ENCODE data around the gene COL4A6. TPM values are rescaled to one million over a fixed set of nuclear protein-coding genes. Genes with fewer than 3 reads are reported as not detected.

Gene COL4A6
- total and polyA plus RNA-seq, 10 of the 15 experiments (the other 5 are each of a cell fraction or from before 2014, with no cell fraction given) = 0.02 to 0.56 (median 0.05) TPM; not detected in 3

DNA sequence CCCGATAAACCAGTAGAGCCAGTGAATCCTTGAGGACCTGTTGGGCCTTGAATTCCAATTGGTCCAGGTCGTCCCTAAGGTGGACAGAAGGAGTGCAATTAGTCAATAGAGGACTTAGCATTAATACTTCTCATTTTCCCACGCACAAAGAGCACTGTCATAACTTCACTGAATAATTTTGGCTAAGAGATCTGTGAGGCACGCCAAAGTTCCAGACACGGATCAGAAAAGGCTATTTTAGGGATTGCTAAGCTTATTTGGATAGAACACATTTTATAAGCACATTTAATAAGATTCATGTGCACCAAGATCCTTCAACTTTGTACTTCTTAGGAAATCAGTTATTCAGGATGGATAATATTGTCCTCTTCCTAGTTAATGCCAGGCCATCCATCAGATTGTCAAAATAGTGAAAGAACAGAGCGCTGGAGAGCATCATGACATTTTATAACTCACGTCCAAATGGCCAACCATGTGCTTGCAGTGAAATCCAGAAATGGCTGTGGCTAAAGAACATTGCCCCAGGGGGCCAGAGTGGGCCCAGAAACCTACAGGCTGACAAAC is 216.8 kb downstream of the COL4A6 start:
- FAIRE-seq = no peak
- Histone ChIP-seq H3K27ac (ENCODE audit: control insufficient read depth, insufficient read depth) (no peak overlapping the region), H3K4me1 (ENCODE audit: control insufficient read depth, insufficient read depth, low read length) (no peaks in the 10 kb centered on the region), H4K20me1 (ENCODE audit: control insufficient read depth, insufficient read depth) (no peaks in the 10 kb centered on the region), H3K4me2 (ENCODE audit: control insufficient read depth, insufficient read depth) (no peak overlapping the region), H3K27me3 (replicated peaks in 1 of 2; ENCODE audit: control insufficient read depth in 2 of 2, insufficient read depth in 2 of 2, low read length in 1 of 2) (no peaks in the 10 kb centered on the region; a peak in 1 of 4 replicates), H3K9me3 (replicated peaks; ENCODE audit: control insufficient read depth, insufficient read depth, low read length) (no peaks in the 10 kb centered on the region), H3K9ac (ENCODE audit: control insufficient read depth, insufficient read depth, low read length) (no peak overlapping the region), H3K4me3 (no peak overlapping the region), H2AFZ (ENCODE audit: control insufficient read depth, low read depth, low read length) (no peak overlapping the region), H3K36me3 (ENCODE audit: control insufficient read depth in 2 of 2, insufficient read depth in 2 of 2, low read length in 1 of 2) (no peaks in the 10 kb centered on the region), H3K79me2 (ENCODE audit: control insufficient read depth, insufficient read depth, low read length) (no peaks in the 10 kb centered on the region)
- RAD21 ChIA-PET (ENCODE audit: unreplicated experiment) = no interaction called here
- POLR2A ChIA-PET = no interaction called here
- BruUV-seq (replicated peaks) = no TSS peak
- TF ChIP-seq GATAD2B (conservative IDR thresholded peaks at IDR 0.05; ENCODE audit: low read depth) = no peak
- TF ChIP-seq BRCA1 (IDR thresholded peaks at IDR 0.05; ENCODE audit: low read depth, low read length) = no peak
- TF ChIP-seq NR2C2 (IDR thresholded peaks at IDR 0.05; ENCODE audit: borderline replicate concordance, control insufficient read depth, insufficient read length, low read depth) = no peak
- no peak for TF ChIP-seq BCL11A (IDR thresholded peaks at IDR 0.05; ENCODE audit: low read depth, low read length)
- TF ChIP-seq, protein P1, sequence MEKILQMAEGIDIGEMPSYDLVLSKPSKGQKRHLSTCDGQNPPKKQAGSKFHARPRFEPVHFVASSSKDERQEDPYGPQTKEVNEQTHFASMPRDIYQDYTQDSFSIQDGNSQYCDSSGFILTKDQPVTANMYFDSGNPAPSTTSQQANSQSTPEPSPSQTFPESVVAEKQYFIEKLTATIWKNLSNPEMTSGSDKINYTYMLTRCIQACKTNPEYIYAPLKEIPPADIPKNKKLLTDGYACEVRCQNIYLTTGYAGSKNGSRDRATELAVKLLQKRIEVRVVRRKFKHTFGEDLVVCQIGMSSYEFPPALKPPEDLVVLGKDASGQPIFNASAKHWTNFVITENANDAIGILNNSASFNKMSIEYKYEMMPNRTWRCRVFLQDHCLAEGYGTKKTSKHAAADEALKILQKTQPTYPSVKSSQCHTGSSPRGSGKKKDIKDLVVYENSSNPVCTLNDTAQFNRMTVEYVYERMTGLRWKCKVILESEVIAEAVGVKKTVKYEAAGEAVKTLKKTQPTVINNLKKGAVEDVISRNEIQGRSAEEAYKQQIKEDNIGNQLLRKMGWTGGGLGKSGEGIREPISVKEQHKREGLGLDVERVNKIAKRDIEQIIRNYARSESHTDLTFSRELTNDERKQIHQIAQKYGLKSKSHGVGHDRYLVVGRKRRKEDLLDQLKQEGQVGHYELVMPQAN (conservative IDR thresholded peaks at IDR 0.05) = no peak
- no peak for TF ChIP-seq MEF2A (IDR thresholded peaks at IDR 0.05; ENCODE audit: insufficient read depth, low read depth, low read length)
- TF ChIP-seq JUND (IDR thresholded peaks at IDR 0.05; ENCODE audit: low read depth, low read length) = no peak
- TF ChIP-seq ESRRA (IDR thresholded peaks at IDR 0.05; ENCODE audit: low read length) = no peak
- TF ChIP-seq CBFB (IDR thresholded peaks at IDR 0.05; ENCODE audit: low read depth) = no peak
- TF ChIP-seq, protein P2, sequence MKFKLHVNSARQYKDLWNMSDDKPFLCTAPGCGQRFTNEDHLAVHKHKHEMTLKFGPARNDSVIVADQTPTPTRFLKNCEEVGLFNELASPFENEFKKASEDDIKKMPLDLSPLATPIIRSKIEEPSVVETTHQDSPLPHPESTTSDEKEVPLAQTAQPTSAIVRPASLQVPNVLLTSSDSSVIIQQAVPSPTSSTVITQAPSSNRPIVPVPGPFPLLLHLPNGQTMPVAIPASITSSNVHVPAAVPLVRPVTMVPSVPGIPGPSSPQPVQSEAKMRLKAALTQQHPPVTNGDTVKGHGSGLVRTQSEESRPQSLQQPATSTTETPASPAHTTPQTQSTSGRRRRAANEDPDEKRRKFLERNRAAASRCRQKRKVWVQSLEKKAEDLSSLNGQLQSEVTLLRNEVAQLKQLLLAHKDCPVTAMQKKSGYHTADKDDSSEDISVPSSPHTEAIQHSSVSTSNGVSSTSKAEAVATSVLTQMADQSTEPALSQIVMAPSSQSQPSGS (IDR thresholded peaks at IDR 0.05; ENCODE audit: low read length) = no peak
- no peak for TF ChIP-seq MEF2B (IDR thresholded peaks at IDR 0.05; ENCODE audit: partially characterized antibody, poor library complexity, severe bottlenecking)
- TF ChIP-seq ATF7 (IDR thresholded peaks at IDR 0.05; ENCODE audit: low read depth) = no peak
- no peak for TF ChIP-seq ZBED1 (IDR thresholded peaks at IDR 0.05; ENCODE audit: borderline replicate concordance)
- TF ChIP-seq ASH2L (IDR thresholded peaks at IDR 0.05; ENCODE audit: borderline replicate concordance, low read depth) = no peak
- TF ChIP-seq IRF4 (IDR thresholded peaks at IDR 0.05; ENCODE audit: low read depth, low read length) = no peak
- TF ChIP-seq SUZ12 (IDR thresholded peaks at IDR 0.05; ENCODE audit: unreplicated experiment) = no peak
- TF ChIP-seq YBX1 (IDR thresholded peaks at IDR 0.05) = no peak
- 9% methylated on average over 7 of the region's 7 CpGs for WGBS (ENCODE audit: insufficient coverage, insufficient replicate concordance, low lambda C conversion rate, missing lambda C conversion rate)
- no peak for ATAC-seq
- SMC1A ChIA-PET (ENCODE audit: uncharacterized antibody, unreplicated experiment) = interaction anchor here (1.2 kb wide), 1 partner anchor 316 kb away, joined by 4 read pairs; no protein-coding TSS in a partner anchor
- intact Hi-C loops (cut with micrococcal nuclease; ENCODE audit: unreplicated experiment) (no loop called here), in situ Hi-C loops (cut with MboI) (loop anchor here (10.0 kb wide), 1 partner anchor 303 kb away; no protein-coding TSS in a partner anchor)
- CTCF ChIA-PET = interaction anchor here (1.6 kb wide), 1 partner anchor 22 kb away, joined by 5 read pairs; no protein-coding TSS in a partner anchor
- DNase-seq (ENCODE audit: low read depth, low spot score) = no peak
